ENCODE measurements around the gene CILP.

- no peak for TF ChIP-seq NCOA1 (CRISPR knock-in tag; IDR thresholded peaks at IDR 0.05)
- TF ChIP-seq, protein P1, sequence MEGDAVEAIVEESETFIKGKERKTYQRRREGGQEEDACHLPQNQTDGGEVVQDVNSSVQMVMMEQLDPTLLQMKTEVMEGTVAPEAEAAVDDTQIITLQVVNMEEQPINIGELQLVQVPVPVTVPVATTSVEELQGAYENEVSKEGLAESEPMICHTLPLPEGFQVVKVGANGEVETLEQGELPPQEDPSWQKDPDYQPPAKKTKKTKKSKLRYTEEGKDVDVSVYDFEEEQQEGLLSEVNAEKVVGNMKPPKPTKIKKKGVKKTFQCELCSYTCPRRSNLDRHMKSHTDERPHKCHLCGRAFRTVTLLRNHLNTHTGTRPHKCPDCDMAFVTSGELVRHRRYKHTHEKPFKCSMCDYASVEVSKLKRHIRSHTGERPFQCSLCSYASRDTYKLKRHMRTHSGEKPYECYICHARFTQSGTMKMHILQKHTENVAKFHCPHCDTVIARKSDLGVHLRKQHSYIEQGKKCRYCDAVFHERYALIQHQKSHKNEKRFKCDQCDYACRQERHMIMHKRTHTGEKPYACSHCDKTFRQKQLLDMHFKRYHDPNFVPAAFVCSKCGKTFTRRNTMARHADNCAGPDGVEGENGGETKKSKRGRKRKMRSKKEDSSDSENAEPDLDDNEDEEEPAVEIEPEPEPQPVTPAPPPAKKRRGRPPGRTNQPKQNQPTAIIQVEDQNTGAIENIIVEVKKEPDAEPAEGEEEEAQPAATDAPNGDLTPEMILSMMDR (CRISPR knock-in tag; IDR thresholded peaks at IDR 0.05), result no peak
- TF ChIP-seq NFYB (CRISPR knock-in tag; IDR thresholded peaks at IDR 0.05), result no peak
- TF ChIP-seq ZNF205 (CRISPR knock-in tag; IDR thresholded peaks at IDR 0.05), result no peak
- no peak for TF ChIP-seq PRDM15 (CRISPR knock-in tag; IDR thresholded peaks at IDR 0.05)
- TF ChIP-seq, protein P2, sequence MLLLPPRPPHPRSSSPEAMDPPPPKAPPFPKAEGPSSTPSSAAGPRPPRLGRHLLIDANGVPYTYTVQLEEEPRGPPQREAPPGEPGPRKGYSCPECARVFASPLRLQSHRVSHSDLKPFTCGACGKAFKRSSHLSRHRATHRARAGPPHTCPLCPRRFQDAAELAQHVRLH (CRISPR knock-in tag; IDR thresholded peaks at IDR 0.05; ENCODE audit: borderline replicate concordance, low read depth), result no peak
- TF ChIP-seq, protein P3, sequence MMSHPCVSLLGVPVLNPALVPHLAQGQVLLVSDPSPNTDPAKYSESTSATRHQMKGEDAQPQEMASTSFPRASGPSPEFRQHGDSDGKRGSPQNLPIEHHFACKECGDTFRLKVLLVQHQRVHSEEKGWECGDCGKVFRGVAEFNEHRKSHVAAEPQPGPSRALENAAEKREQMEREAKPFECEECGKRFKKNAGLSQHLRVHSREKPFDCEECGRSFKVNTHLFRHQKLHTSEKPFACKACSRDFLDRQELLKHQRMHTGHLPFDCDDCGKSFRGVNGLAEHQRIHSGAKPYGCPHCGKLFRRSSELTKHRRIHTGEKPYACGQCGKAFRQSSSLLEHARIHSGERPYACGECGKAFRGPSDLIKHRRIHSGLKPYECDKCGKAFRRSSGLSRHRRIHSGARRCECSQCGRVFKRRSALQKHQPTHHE (CRISPR knock-in tag; IDR thresholded peaks at IDR 0.05; ENCODE audit: borderline replicate concordance), result no peak
- TF ChIP-seq SOX6 (IDR thresholded peaks at IDR 0.05), result no peak
- TF ChIP-seq SOX6 (CRISPR knock-in tag; IDR thresholded peaks at IDR 0.05), result no peak
- TF ChIP-seq ZSCAN21 (CRISPR knock-in tag; IDR thresholded peaks at IDR 0.05; ENCODE audit: borderline replicate concordance), result no peak
- TF ChIP-seq MAFK (conservative IDR thresholded peaks at IDR 0.05 in 1 of 2, IDR thresholded peaks at IDR 0.05 in 1 of 2; ENCODE audit: low read length in 2 of 2), result no peak
- no peak for TF ChIP-seq TP53 (CRISPR knock-in tag; conservative IDR thresholded peaks at IDR 0.05)
These were observed 43.1 kb upstream of the CILP start for GRCh38 chr15:65254356-65254755.
